CD4-positive, alpha-beta T cell treated with Interleukin-17A for 4 hours (primary cell): ENCODE results near the gene MAFG.
A peak's percentile ranks its signal among the peaks of the same experiment; 100 is the strongest.

Experiments used
- DNase-seq: peaks from one replicate; pipeline ENCODE4 v3.0.0-alpha.2; 2020; ENCODE audit warnings: mixed read lengths

Gene MAFG

DNA sequence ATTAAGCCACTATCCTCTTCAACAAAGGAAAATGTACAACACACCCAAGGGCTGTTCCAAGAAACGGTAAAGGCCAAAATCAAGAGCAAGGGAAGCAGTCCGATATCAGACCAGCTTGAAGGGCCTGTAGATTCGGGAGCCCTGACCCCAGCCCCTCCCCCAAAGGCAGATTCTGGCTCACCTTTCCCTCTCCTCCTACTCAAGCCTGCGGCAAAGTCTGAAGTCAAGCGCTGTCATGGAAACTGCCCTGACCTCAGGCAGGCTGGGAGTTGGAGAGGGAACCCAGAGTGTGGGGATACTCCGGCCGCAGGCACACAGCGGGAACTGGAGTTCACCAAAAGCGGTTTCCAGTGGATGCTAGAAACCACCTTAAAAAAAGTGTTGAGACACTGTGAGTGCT is 37.9 kb downstream of the MAFG start:
- DNase-seq: no peak

DNA sequence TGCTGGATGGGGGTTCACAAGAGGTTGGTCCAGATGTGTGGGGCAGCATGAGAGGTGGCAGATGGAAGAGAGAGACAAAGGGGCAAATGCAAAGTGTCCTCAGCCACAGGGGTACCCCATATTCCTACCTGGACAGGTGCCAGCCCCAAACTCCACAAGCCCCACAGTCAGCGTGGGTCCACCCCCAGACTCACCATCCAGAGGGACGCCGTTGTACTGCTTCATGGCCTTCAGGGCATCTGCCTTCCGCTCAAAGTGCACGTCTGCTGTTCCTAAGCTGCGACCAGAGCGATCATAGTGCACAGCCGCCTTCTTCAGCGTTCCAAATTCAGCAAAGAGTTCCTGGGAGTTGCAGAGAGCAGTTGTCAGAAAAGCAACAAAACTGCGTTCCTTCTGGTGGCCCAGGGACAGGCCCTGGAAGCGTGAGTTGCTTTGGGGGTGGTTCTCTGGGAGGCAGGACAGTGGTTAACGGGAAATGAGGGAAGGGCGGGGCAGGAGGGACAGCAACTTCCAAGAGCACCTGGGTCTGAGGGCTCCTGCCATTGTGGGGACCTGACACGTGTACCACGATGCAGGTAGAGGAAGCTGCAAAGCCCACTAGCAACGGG is 38.4 kb downstream of the MAFG start:
- DNase-seq: no peak

GRCh38 chr17:81888105-81888987 is 39.2 kb downstream of the MAFG start:
- DNase-seq: no peak

DNA sequence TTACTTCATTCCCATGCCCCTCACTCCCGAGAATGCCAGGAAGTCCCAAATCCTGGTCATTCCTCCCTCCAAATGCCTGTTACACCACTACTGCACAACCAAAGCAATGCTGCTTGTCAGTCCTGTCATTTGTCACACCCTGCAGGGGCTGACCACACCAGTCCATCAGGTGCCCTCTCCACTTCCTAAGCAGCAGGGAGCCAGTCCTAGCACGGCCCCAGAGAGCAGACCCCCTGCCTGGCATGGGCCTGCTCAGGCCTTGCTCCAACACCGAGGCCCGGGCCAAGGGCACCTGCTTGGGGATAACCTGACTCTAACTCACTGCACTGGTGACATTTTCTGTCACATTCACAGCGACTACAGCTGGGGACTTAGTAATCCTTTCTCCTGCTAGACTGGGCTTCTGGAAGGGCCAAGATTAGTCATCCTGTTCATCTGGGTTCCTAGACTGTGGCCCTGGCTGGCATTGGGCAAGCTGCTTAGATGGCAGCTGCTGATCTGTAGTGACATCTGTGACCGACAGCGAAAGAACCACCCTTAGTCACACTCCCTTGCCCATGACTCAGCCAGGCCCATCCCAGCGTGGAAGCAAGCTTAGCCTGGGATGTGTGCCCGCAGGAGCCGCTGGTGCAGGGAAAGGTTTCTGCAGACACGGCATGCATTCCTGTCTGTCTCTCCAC is 41.5 kb downstream of the MAFG start:
- no peak for DNase-seq

DNA sequence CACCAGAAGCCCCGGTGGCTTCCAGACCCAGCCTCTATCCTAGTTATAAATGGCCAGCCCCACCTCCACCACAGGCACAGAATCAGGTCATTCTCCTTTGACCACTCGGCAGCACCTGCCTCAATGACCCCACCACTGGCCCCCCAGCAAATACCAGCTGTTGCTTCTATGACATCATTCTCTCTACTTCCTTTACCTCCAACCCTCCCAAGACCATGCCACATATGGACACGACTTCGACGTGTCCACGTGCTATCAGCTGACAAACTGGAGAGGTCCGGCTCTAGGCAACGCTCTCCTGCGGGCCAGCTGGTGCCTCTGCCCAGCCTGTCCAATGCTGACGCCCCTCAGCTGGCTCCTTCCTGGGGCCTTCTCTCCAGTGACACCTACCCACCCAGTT is 42.1 kb downstream of the MAFG start:
- no peak for DNase-seq

DNA sequence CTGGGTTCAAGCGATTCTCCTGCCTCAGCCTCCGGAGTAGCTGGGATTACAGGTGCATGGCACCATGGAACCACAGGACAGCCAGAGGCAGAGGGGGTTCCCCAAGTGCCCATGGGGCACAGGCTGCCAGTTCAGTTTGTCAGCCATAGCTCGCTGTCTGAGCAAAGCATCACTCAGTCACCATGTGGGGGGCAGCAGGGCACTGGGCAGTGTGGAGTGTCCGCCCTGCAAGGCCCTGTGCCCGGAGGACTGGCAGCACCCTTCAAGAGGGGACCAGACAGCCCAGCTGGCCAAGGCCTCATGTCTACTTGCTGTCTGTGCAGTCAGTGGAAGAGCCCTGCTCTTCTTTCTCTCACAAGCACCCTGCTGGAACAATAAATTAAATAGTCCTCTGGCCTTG is 42.6 kb downstream of the MAFG start:
- DNase-seq: no peak

GRCh38 chr17:81884520-81884919 is 43.0 kb downstream of the MAFG start:
- DNase-seq: no peak

GRCh38 chr17:81879121-81879520 is 48.4 kb downstream of the MAFG start:
- DNase-seq: no peak

DNA sequence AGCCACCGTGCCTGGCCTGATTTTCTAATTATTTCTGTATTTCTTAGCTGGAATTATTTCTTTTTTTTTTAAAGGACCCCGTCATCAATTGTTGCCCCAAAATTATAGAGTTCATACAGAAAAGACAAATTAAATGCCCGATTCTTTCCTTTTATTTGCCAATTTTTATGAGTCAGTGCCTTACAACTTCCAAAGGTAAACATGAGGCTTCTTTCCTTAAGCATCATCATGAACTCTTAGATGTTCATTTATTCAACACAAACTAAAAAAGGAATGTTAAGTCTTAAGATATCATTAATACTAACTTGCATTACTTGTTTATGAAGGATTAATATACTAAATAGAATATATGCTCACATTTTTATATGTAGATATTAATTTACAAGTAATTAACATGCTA is 49.2 kb downstream of the MAFG start:
- no peak for DNase-seq

GRCh38 chr17:81877569-81877968 is 50.0 kb downstream of the MAFG start:
- no peak for DNase-seq

DNA sequence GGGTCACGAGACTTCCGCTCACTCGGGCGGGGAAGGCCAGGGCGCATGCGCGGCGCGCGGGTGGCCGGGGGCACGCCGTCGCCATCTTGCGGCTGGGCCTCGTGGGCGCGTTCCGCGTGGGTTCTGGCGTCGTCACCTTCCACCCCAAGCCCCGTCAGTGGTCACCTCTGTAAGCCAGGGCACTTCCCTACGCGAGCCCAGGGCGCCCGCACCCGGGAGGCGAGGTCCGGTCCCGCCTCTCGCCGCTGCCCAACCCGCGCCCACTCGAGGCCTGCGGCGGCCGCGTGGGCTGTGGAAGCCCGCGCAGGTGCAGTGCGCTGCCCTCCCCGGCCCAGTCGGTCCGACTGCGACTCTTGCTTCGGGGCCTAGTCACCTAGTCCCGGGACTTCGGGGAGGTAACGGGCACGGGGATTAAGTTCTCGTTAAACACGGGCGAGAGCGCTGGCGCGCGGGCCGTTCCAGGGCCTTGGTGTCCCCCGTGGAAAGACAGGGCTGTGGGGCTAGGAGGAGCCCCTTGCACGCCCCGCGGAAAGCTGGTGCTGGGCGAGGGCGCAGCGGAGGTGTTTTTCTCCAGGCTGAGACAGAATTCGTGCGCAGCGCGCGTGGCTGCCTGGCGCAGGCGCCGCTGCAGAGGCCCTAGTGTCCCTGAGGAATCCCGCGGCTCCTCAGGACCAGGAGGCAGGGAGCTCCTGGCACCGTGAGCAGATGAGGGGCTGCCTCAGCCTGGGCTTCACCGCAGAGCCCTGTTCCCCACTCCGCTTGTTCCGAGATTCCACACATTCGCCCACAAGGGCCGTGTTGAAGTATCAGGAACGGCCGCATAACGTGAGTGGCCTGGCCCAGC is 55.9 kb downstream of the MAFG start:
- DNase-seq: peak; percentile 97

DNA sequence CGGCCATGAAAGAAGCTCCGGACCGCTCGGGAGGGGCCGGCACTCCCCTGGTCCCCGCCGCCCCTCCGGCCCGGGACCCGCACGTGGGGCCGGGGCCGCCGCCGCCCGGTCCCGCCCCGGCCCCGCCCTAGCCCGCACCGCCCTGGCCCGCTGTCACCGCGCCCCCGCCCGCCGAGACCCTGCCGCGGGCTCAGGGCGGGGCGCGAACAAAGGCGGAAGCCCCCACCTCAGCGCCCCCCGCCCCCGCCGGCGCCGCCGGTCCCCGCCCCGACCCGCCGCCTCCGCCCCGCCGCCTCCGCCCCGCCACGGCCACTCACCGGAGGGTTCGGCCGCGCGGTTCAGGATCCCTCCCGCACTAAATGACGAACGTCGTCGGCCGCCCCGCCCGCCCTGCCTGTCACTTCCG is 56.6 kb downstream of the MAFG start, which contains the start of gene ARHGDIA:
Gene ARHGDIA (minus strand): TSS at position 357 of the 406 bp plus-strand sequence. CDS start 1,407 bp downstream, outside the sequence.
- DNase-seq: no peak

DNA sequence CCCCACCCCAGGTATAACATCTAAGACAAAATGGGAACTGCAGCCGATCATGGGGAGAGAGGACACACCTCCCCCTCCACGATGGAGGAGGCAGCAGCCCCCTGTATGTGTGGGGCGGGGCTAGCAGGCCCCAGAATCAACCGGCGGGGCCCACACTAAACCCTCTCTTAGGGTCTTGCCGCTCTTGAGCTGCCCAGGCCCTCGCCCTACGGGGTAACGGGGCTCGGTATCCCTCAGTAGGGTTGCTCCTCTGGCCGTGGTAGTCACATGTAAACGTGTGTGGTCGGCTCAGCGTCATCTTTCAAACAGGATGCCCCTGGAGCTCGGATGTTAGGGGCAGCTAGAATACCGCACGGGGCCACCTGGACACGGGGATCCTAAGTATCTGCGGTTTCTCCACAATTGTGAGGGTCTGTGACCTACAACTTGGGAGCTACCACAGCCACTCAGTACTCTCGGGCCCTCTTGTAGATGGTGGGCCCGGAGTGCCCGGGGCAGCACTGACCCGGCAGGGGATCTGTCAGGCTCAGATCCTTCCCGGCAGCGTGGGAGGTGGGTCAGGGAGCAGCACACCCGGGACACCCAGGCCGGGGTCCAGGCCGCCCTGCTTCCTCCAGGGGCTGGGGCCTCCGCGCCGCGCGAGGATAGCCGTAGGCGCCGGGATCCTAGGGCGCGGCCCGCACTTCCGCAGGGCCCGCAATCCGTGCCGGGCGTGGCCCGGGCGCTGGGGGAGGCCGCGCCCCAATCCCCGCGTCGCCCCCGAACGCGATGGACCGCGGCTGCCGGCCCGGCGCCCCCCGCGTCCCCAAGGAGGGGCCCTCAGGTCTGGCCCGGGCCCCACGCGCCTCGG is 57.2 kb downstream of the MAFG start:
- DNase-seq: peak; percentile 52

- peak; percentile 43 for DNase-seq
These were observed 58.1 kb downstream of the MAFG start for GRCh38 chr17:81869221-81870130.

DNA sequence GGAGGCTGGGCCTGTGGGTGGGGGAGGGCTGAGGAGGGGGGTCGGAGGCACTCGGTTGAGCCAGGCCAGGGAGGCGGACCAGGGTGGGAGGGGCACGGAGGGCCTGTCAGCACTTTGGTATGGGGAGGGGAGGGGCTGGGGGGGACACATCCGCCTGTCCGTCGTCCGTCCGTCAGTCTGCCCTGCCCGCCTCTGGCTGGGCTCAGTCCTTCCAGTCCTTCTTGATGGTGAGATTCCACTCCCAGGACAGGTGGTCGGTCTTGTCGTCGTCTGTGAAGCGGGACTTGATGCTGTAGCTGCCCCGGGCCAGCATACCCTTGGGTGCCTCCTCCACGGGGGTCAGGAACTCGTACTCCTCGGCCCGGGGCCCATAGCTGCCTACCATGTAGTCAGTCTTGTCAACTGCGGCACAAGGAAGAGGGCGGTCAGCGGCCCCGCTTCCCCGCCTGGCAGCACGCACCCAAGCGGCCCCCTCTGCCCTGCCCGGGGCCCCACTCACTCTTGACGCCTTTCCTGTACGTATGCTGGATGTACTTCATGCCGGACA is 58.8 kb downstream of the MAFG start:
- DNase-seq: no peak
